K562 treated with DMSO at 1 percent for 24 hours (cell line): Measurements from ENCODE around the gene CFAP70. TPM values are rescaled to one million over a fixed set of nuclear protein-coding genes. Genes with fewer than 3 reads are reported as not detected.

Source experiments
- total RNA-seq: library from RNA; unstranded; fragments of 300-600 nt; gene quantifications from 2 replicates; pipeline ENCODE4 v1.2.3, GENCODE V29; 2022; ENCODE audit warnings: low read depth; ENCODE audit not compliant: insufficient read depth

CFAP70 gene
- total RNA-seq, result 3.0 and 3.3 TPM in 2 replicates

GRCh38 chr10:73358331-73359279, at the start of gene CFAP70:
Gene CFAP70, minus strand, starts transcription at chr10:73358864. Its CDS starts 4,068 bp downstream, at chr10:73354796.

GRCh38 chr10:73252445-73253224, 106.0 kb downstream of the CFAP70 start, which contains the start of gene MRPS16:
Gene MRPS16, minus strand, starts transcription at chr10:73252644. Its CDS starts 162 bp downstream, at chr10:73252482.

GRCh38 chr10:73246646-73247508, 111.8 kb downstream of the CFAP70 start, which contains the start of gene DNAJC9:
Gene DNAJC9, minus strand, starts transcription at chr10:73247255. Its CDS starts 66 bp downstream, at chr10:73247189.

Other genes with a start within 250 kb of the CFAP70 start
- 2.0 and 3.7 TPM in 2 replicates for gene NUDT13, start 248.4 kb downstream of the CFAP70 start, total RNA-seq
- 20.2 and 23.1 TPM in 2 replicates for gene ECD, start 190.9 kb downstream of the CFAP70 start, total RNA-seq
- 12.7 and 16.2 TPM in 2 replicates for gene FAM149B1, start 190.7 kb downstream of the CFAP70 start, total RNA-seq
- 71.1 and 74.8 TPM in 2 replicates for gene DNAJC9, start 111.6 kb downstream of the CFAP70 start, total RNA-seq
- 67.9 and 69.5 TPM in 2 replicates for gene MRPS16, start 106.2 kb downstream of the CFAP70 start, total RNA-seq
- 96.4 and 114 TPM in 2 replicates for gene ANXA7, start 55.2 kb upstream of the CFAP70 start, total RNA-seq
- 1.2 and 1.4 TPM in 2 replicates for gene MSS51, start 74.7 kb upstream of the CFAP70 start, total RNA-seq
- gene PPP3CB, start 137.2 kb upstream of the CFAP70 start, total RNA-seq, result 15.2 and 15.4 TPM in 2 replicates
- 14.7 and 14.9 TPM in 2 replicates for gene USP54, start 232.5 kb upstream of the CFAP70 start, total RNA-seq